ENCODE data around the gene FBXO42. TPM values are rescaled to one million over a fixed set of nuclear protein-coding genes. Genes with fewer than 3 reads are reported as not detected.
A peak's percentile ranks its signal among the peaks of the same experiment; 100 is the strongest.

Gene FBXO42
- total and polyA plus RNA-seq, 9 of the 15 experiments (the other 6 are each of a cell fraction or from before 2014, with no cell fraction given): 7.2 to 24.8 (median 17.4) TPM

- ATAC-seq: no peak
- Histone ChIP-seq H3K79me2 (ENCODE audit: control insufficient read depth, insufficient read depth, low read length) (peaks cover 6% of the 10 kb centered on the region; the same call in 1 of the 3 replicates), H3K4me3 (no peak overlapping the region), H3K9me1 (ENCODE audit: control insufficient read depth, insufficient read depth, low read length) (peaks cover 7% of the 10 kb centered on the region), H3K4me2 (ENCODE audit: insufficient read depth, low read length) (no peak overlapping the region), H3K36me3 (ENCODE audit: control insufficient read depth, insufficient read depth, low read length) (peaks cover 50% of the 10 kb centered on the region), H3K9me3 (replicated peaks; ENCODE audit: control insufficient read depth, insufficient read depth, low read depth, low read length) (no peaks in the 10 kb centered on the region), H4K20me1 (replicated peaks; ENCODE audit: control insufficient read depth, insufficient read depth, low read length) (no peaks in the 10 kb centered on the region), H3K9ac (ENCODE audit: insufficient read depth in 1 of 2, low read depth in 2 of 2, low read length in 2 of 2) (0 out of 4 replicates have a peak overlapping the region, but pooled peaks of 1 of the 2 experiments have one; percentile 5), H3K27ac (ENCODE audit: extremely low read depth, low read depth, low read length) (peak overlapping the region; percentile 83; the same call in 1 of the 3 replicates), H3K27me3 (ENCODE audit: control insufficient read depth in 2 of 2, insufficient read depth in 2 of 2, low read length in 2 of 2) (no peaks in the 10 kb centered on the region), H3K4me1 (replicated peaks in 1 of 2; ENCODE audit: control insufficient read depth in 2 of 2, insufficient read depth in 2 of 2, low read length in 2 of 2) (peaks cover 17 to 49% of the 10 kb centered on the region in 2 experiments), H2AFZ (ENCODE audit: low read depth, low read length) (no peak overlapping the region)
- no TSS peak for BruUV-seq (replicated peaks)
- WGBS (ENCODE audit: insufficient coverage, low coverage, missing lambda C conversion rate): 53% methylated on average over 2 of the region's 2 CpGs
- no peak for DNase-seq (ENCODE audit: extremely low read depth in 1 of 4, low spot score in 3 of 4)
- no peak for TF ChIP-seq ZNF263 (CRISPR knock-in tag; IDR thresholded peaks at IDR 0.05; ENCODE audit: borderline replicate concordance)
- TF ChIP-seq, protein P1, sequence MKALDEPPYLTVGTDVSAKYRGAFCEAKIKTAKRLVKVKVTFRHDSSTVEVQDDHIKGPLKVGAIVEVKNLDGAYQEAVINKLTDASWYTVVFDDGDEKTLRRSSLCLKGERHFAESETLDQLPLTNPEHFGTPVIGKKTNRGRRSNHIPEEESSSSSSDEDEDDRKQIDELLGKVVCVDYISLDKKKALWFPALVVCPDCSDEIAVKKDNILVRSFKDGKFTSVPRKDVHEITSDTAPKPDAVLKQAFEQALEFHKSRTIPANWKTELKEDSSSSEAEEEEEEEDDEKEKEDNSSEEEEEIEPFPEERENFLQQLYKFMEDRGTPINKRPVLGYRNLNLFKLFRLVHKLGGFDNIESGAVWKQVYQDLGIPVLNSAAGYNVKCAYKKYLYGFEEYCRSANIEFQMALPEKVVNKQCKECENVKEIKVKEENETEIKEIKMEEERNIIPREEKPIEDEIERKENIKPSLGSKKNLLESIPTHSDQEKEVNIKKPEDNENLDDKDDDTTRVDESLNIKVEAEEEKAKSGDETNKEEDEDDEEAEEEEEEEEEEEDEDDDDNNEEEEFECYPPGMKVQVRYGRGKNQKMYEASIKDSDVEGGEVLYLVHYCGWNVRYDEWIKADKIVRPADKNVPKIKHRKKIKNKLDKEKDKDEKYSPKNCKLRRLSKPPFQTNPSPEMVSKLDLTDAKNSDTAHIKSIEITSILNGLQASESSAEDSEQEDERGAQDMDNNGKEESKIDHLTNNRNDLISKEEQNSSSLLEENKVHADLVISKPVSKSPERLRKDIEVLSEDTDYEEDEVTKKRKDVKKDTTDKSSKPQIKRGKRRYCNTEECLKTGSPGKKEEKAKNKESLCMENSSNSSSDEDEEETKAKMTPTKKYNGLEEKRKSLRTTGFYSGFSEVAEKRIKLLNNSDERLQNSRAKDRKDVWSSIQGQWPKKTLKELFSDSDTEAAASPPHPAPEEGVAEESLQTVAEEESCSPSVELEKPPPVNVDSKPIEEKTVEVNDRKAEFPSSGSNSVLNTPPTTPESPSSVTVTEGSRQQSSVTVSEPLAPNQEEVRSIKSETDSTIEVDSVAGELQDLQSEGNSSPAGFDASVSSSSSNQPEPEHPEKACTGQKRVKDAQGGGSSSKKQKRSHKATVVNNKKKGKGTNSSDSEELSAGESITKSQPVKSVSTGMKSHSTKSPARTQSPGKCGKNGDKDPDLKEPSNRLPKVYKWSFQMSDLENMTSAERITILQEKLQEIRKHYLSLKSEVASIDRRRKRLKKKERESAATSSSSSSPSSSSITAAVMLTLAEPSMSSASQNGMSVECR (CRISPR knock-in tag; IDR thresholded peaks at IDR 0.05): 0 out of 2 replicates have a peak, but pooled peaks have one; percentile 53
- no peak for FAIRE-seq
- in situ Hi-C loops (cut with MboI) (no loop called here), intact Hi-C loops (cut with micrococcal nuclease) (loop anchor here (5.0 kb wide), 1 partner anchor 105 kb away; the partner anchor contains the start of gene FBXO42)
- ChIA-PET CTCF (ENCODE audit: low intra/inter-chr PET ratio) (no interaction called here), POLR2A (interaction anchor here (0.5 to 2.6 kb wide), 7 partner anchors 10 to 242 kb away, joined by 3 to 7 read pairs (median 4); no protein-coding TSS in a partner anchor)
Observed at GRCh38 chr1:16247441-16247840, 104.8 kb downstream of the FBXO42 start.

All from K562 (cell line).